OCI-LY7 (cell line): Measurements from ENCODE around the gene ZMAT5. TPM values are rescaled to one million over a fixed set of nuclear protein-coding genes. Genes with fewer than 3 reads are reported as not detected.

ENCODE experiments used
- BruUV-seq: library from RNA; stranded (reverse); fragments of 400-500 nt; replicated peaks from 2 replicates; lab custom pipeline; 2021; lab: Mats Ljungman, UMichigan
- CTCF ChIA-PET: fragments of 300-600 bp; sonication (Branson Sonifier 250); formaldehyde crosslinking; loops from one replicate; lab custom pipeline; 2022; ENCODE audit warnings: antibody characterized with exemption; ENCODE audit not compliant: unreplicated experiment; lab: Charles Lee
- POLR2A ChIA-PET: fragments of 300-600 bp; sonication (Branson Sonifier 250); formaldehyde crosslinking; loops from one replicate; lab custom pipeline; 2022; ENCODE audit warnings: antibody characterized with exemption; lab: Charles Lee
- DNase-seq: peaks from one replicate; pipeline ENCODE4 v3.0.0-alpha.2; 2015; ENCODE audit warnings: low spot score
- H2AFZ ChIP-seq: fragments of 200-600 bp; sonication (generic), shearing (Covaris generic); 2 replicates; pipeline ENCODE4 v1.6.1; 2014; ENCODE audit warnings: mild to moderate bottlenecking, antibody characterized with exemption, low read length, moderate library complexity
- H3K27ac ChIP-seq: fragments of 200-600 bp; sonication (generic); 2 replicates; pipeline ENCODE4 v1.5.1; 2014; ENCODE audit warnings: mixed run types, low read depth, mild to moderate bottlenecking, moderate library complexity, low read length, inconsistent platforms; ENCODE audit not compliant: poor library complexity, severe bottlenecking
- H3K36me3 ChIP-seq: fragments of 200-600 bp; sonication (generic); 2 replicates; pipeline ENCODE4 v1.6.1; 2014; ENCODE audit warnings: mild to moderate bottlenecking, antibody characterized with exemption, low read length, moderate library complexity, mixed read lengths; ENCODE audit not compliant: insufficient read depth
- H3K4me1 ChIP-seq: fragments of 200-600 bp; sonication (generic); 2 replicates; pipeline ENCODE4 v1.5.1; 2014; ENCODE audit warnings: mild to moderate bottlenecking, low read length; ENCODE audit not compliant: insufficient read depth, poor library complexity, severe bottlenecking
- H3K4me2 ChIP-seq: fragments of 200-600 bp; sonication (generic); 2 replicates; pipeline ENCODE4 v1.6.1; 2014; ENCODE audit warnings: mild to moderate bottlenecking, low read length
- H3K4me3 ChIP-seq: fragments of 200-600 bp; sonication (generic); 2 replicates; pipeline ENCODE4 v1.5.1; 2014; ENCODE audit warnings: mild to moderate bottlenecking, low read depth, low read length; ENCODE audit not compliant: poor library complexity, severe bottlenecking
- H3K79me2 ChIP-seq: fragments of 200-600 bp; sonication (generic); 2 replicates; pipeline ENCODE4 v1.6.1; 2016; ENCODE audit warnings: low read depth, mild to moderate bottlenecking, low read length, moderate library complexity, mixed read lengths; ENCODE audit not compliant: insufficient read depth
- H3K9me2 ChIP-seq: fragments of 200-600 bp; sonication (generic); 2 replicates; pipeline ENCODE4 v1.6.1; 2016; ENCODE audit warnings: mild to moderate bottlenecking, low read length, mixed read lengths; ENCODE audit not compliant: insufficient read depth
- H3K9me3 ChIP-seq: fragments of 200-600 bp; sonication (generic); 2 replicates; pipeline ENCODE4 v1.6.1; 2014; ENCODE audit warnings: mild to moderate bottlenecking, mixed run types, low read length, mixed read lengths
- H4K20me1 ChIP-seq: fragments of 200-600 bp; sonication (generic); 2 replicates; pipeline ENCODE4 v1.6.1; 2014; ENCODE audit warnings: mild to moderate bottlenecking, antibody characterized with exemption, low read length, moderate library complexity, mixed read lengths; ENCODE audit not compliant: insufficient read depth
- CTCF ChIP-seq: fragments of 200-600 bp; sonication (generic); conservative IDR thresholded peaks from 2 replicates; pipeline ENCODE4 v1.5.1; 2014; ENCODE audit warnings: mild to moderate bottlenecking, antibody characterized with exemption, low read length, moderate library complexity, mixed read lengths
- EZH2phosphoT487 ChIP-seq: fragments of 200-600 bp; sonication (generic); IDR thresholded peaks from 2 replicates; pipeline ENCODE4 v1.6.1; 2018; ENCODE audit warnings: low read depth, borderline replicate concordance, mild to moderate bottlenecking, mixed run types, antibody characterized with exemption, low read length, moderate library complexity, mixed read lengths
- intact Hi-C: fragments of 100-400 bp; cut with micrococcal nuclease; formaldehyde crosslinking; loops from one replicate; pipeline ENCODE4 v1.10.0; 2022; ENCODE audit not compliant: unreplicated experiment
- total RNA-seq, 2 experiments: library from RNA; depleted of rRNA in 1 of 2; stranded (reverse); fragments of >200 nt in 1 of 2; shearing (Covaris generic) in 1 of 2; gene quantifications; 2 replicates each; pipeline ENCODE4 v1.2.3, GENCODE V29; 2014 to 2022

Gene ZMAT5
- total RNA-seq, 2 experiments from 2014 or later, result 19.1 to 21.2 TPM

- no TSS peak for BruUV-seq
- Histone ChIP-seq H3K4me1 (no peaks in the 10 kb centered on the region), H3K79me2 (no peaks in the 10 kb centered on the region), H3K4me2 (no peak overlapping the region), H2AFZ (no peak overlapping the region), H3K27ac (no peak overlapping the region), H3K4me3 (no peak overlapping the region), H3K9me2 (no peaks in the 10 kb centered on the region), H3K36me3 (no peaks in the 10 kb centered on the region), H4K20me1 (no peaks in the 10 kb centered on the region), H3K9me3 (no peaks in the 10 kb centered on the region)
- ChIA-PET POLR2A (interaction anchor here (0.6 kb wide), 1 partner anchor 305 kb away, joined by 4 read pairs; no protein-coding TSS in a partner anchor), CTCF (interaction anchor here (0.6 kb wide), 1 partner anchor 389 kb away, joined by 3 read pairs; no protein-coding TSS in a partner anchor)
- no peak for DNase-seq
- no peak for TF ChIP-seq EZH2phosphoT487
- TF ChIP-seq CTCF, result no peak
- intact Hi-C loops, result no loop called here
Measured at GRCh38 chr22:29718949-29719898, 47.6 kb downstream of the ZMAT5 start.

GRCh38 chr22:29717789-29718188 is 49.0 kb downstream of the ZMAT5 start:
- Histone ChIP-seq H3K9me2 (no peaks in the 10 kb centered on the region), H3K4me1 (no peaks in the 10 kb centered on the region), H3K27ac (no peak overlapping the region), H4K20me1 (no peaks in the 10 kb centered on the region), H2AFZ (no peak overlapping the region), H3K36me3 (no peaks in the 10 kb centered on the region), H3K79me2 (no peaks in the 10 kb centered on the region), H3K4me3 (no peak overlapping the region), H3K4me2 (no peak overlapping the region), H3K9me3 (no peaks in the 10 kb centered on the region)
- no peak for DNase-seq
- TF ChIP-seq EZH2phosphoT487 (no peak), CTCF (no peak)
- no TSS peak for BruUV-seq
- intact Hi-C loops, result no loop called here
- ChIA-PET CTCF (no interaction called here), POLR2A (interaction anchor here (0.7 kb wide), 1 partner anchor 98 kb away, joined by 4 read pairs; no protein-coding TSS in a partner anchor)
